Measurements from ENCODE around the gene OR12D1.
"Not testable (repeated sequence)": the region's sequence is repeated elsewhere in the genome, so short reads cannot be mapped to it uniquely, and the experiment has no call there.

Gene OR12D1

GRCh38 chr6:29425075-29425474, 10.3 kb downstream of the OR12D1 start:
- Histone ChIP-seq H3K4me2 (no peak overlapping the region), H3K9me3 (no peaks in the 10 kb centered on the region), H3K4me1 (no peaks in the 10 kb centered on the region), H3K9ac (no peak overlapping the region), H3K36me3 (no peaks in the 10 kb centered on the region), H3K27ac (no peak overlapping the region), H4K20me1 (no peaks in the 10 kb centered on the region), H3K27me3 (no peaks in the 10 kb centered on the region), H3K4me3 (no peak overlapping the region)
- TF ChIP-seq Cebpa-rat (IDR thresholded peaks at IDR 0.05): no peak

- Histone ChIP-seq H3K9me3 (no peaks in the 10 kb centered on the region), H3K36me3 (no peaks in the 10 kb centered on the region), H3K4me3 (no peak overlapping the region), H3K4me1 (no peaks in the 10 kb centered on the region), H3K27ac (no peak overlapping the region), H3K4me2 (no peak overlapping the region), H3K27me3 (no peaks in the 10 kb centered on the region), H3K9ac (no peak overlapping the region), H4K20me1 (no peaks in the 10 kb centered on the region)
- TF ChIP-seq Cebpa-rat (IDR thresholded peaks at IDR 0.05): no peak
Measured at GRCh38 chr6:29426654-29427053, 11.9 kb downstream of the OR12D1 start.

DNA sequence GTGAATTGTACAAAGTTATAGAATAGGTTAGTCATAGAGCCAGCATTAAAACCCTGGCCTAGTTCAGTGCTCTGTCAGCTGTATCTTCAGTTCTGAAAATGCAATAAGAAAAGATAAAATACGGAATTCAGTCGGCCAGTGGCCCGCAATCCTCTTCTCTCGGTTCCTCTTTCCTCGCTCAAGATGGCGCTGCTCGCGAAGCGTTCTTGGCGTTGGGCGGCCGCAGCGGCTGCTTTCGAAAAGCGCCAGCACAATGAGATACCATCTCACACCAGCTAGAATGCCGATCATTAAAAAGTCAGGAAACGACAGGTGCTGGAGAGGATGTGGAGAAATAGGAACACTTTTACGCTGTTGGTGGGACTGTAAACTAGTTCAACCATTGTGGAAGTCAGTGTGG, 22.0 kb downstream of the OR12D1 start:
- H3K27ac ChIP-seq, H3K4me2 ChIP-seq, H3K4me3 ChIP-seq, H3K36me3 ChIP-seq, H3K9me3 ChIP-seq, H3K4me1 ChIP-seq, H3K27me3 ChIP-seq, H3K9ac ChIP-seq, H4K20me1 ChIP-seq: not testable (repeated sequence)

DNA sequence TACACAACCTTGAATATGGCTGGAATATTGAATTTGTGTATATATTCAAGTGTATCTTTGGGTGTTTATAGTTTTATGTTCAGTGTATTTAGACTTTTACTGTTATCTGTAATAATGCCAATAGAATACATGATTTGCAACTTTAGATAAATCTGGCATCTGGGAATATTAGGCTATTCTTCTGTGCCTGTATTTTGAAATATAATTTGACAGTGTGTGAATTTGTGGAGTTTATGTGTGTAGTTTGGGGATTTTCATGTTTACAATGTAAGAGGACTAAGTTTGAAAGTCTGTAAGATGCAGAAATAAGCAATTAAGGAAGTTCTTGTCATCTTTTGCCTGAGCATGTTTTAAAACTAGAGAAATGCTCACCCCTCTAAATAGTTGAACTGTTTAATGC, 24.3 kb downstream of the OR12D1 start, which contains the start of gene OR10C1:
TSS of gene OR10C1 (plus strand) at position 301 of the 400 bp plus-strand sequence. CDS start 710 bp downstream, outside the sequence.
- no peaks in the 10 kb centered on the region for H4K20me1 ChIP-seq

DNA sequence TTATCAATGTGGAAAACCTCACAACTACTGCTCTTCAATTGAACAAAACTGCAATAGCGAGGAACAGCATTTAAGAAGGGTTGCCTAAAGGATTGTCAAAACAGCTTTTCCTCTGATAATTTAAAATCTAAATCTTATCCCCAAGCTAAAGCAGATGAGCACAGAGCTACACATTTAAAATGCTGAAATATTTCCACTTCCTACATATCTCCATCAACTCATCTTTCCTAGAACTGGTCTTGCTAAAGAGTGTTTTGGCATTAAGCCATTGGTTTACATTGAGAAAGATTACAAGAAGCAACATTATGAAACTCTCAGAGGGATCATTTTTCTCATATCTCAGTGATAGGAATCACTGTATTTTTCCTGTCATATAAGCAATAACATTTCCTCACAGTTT, 28.0 kb downstream of the OR12D1 start:
- Histone ChIP-seq H3K4me3 (no peak overlapping the region), H3K9ac (no peak overlapping the region), H3K27me3 (no peaks in the 10 kb centered on the region), H3K27ac (no peak overlapping the region), H3K9me3 (0 out of 2 replicates have a peak, but pooled peaks cover 12% of the 10 kb centered on the region), H3K36me3 (no peaks in the 10 kb centered on the region), H4K20me1 (no peaks in the 10 kb centered on the region), H3K4me2 (no peak overlapping the region), H3K4me1 (no peaks in the 10 kb centered on the region)
- TF ChIP-seq Cebpa-rat (IDR thresholded peaks at IDR 0.05): no peak

More for the DNA sequence above, 24.3 kb downstream of the OR12D1 start, which contains the start of gene OR10C1:
- no peak within 1 kb of the TSS for H3K4me3 ChIP-seq
- H3K4me2 ChIP-seq: no peak within 1 kb of the TSS
- no peak within 1 kb of the TSS for H3K27ac ChIP-seq
- H3K9ac ChIP-seq: no peak within 1 kb of the TSS
- 0 out of 2 replicates have a peak, but pooled peaks cover 5% of the 10 kb centered on the region for H3K9me3 ChIP-seq
- H3K27me3 ChIP-seq: no peaks in the 10 kb centered on the region
- TF ChIP-seq Cebpa-rat (IDR thresholded peaks at IDR 0.05): no peak
- no peaks in the 10 kb centered on the region for H3K36me3 ChIP-seq
- H3K4me1 ChIP-seq: no peaks in the 10 kb centered on the region

DNA sequence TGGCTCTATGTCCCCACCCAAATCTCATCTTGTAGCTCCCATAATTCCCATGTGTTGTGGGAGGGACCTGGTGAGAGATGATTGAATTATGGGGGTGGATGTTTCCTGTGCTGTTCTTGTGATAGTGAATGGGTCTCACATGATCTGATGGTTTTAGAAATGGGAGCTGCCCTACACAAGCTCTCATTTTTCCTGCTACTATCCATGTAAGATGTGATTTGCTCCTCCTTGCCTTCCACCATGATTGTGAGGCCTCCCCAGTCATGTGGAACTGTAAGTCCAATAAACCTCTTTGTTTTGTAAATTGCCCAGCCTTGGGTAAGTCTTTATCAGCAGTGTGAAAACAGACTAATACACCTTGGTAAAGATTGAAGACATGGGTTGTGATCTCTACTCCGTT, 29.3 kb downstream of the OR12D1 start:
- not testable (repeated sequence) for H3K9ac ChIP-seq, H4K20me1 ChIP-seq, H3K4me2 ChIP-seq, H3K27ac ChIP-seq, H3K36me3 ChIP-seq, H3K27me3 ChIP-seq, H3K4me1 ChIP-seq, H3K4me3 ChIP-seq
- H3K9me3 ChIP-seq: 0 out of 2 replicates have a peak, but pooled peaks cover 12% of the 10 kb centered on the region

- no peaks in the 10 kb centered on the region for H4K20me1 ChIP-seq
- H3K36me3 ChIP-seq: no peaks in the 10 kb centered on the region
- H3K27me3 ChIP-seq: no peaks in the 10 kb centered on the region
- H3K4me1 ChIP-seq: no peaks in the 10 kb centered on the region
- no peak overlapping the region for H3K4me2 ChIP-seq
- no peak overlapping the region for H3K4me3 ChIP-seq
- TF ChIP-seq Cebpa-rat (IDR thresholded peaks at IDR 0.05): no peak
- no peak overlapping the region for H3K9ac ChIP-seq
- H3K27ac ChIP-seq: no peak overlapping the region
- 0 out of 2 replicates have a peak, but pooled peaks cover 12% of the 10 kb centered on the region for H3K9me3 ChIP-seq
Measured at GRCh38 chr6:29447670-29448069, 32.9 kb downstream of the OR12D1 start.

DNA sequence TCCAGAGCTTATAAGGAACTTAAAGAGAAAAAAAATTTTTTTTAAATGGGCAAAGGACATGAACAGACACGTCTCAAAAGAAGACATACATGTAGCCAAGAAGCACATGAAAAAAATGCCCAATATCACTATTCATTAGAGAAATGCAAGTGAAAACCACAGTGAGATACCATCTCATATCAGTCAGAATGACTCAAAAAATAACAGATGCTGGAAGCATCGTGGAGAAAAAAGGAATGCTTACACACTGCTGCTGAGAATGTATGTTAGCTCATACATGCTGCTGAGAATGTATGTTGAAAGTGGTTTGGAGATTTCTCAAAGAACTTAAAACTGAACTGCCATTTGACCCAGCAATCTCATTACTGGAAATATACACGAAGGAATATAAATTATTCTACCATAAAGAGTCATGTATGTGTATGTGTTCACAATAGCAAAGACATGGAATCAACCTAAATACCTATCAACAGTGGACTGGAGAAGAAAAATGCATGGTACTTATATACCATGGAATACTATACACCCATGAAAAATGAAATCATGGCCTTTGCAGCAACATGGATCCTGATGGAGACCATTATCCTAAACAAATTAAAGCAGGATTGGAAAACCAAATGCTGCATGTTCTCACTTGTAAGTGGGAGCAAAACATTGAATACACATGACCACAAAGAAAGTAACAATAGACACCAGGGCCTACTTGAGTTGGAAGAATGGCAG, 36.9 kb downstream of the OR12D1 start:
- Histone ChIP-seq H4K20me1 (no peaks in the 10 kb centered on the region), H3K4me1 (no peaks in the 10 kb centered on the region), H3K27me3 (no peaks in the 10 kb centered on the region), H3K4me2 (no peak overlapping the region), H3K9ac (no peak overlapping the region), H3K36me3 (no peaks in the 10 kb centered on the region), H3K9me3 (no peaks in the 10 kb centered on the region), H3K27ac (no peak overlapping the region), H3K4me3 (no peak overlapping the region)
- no peak for TF ChIP-seq Cebpa-rat (IDR thresholded peaks at IDR 0.05)

- no peak within 1 kb of the TSS for H3K4me2 ChIP-seq
- no peaks in the 10 kb centered on the region for H3K4me1 ChIP-seq
- no peak within 1 kb of the TSS for H3K4me3 ChIP-seq
- no peaks in the 10 kb centered on the region for H3K36me3 ChIP-seq
- no peak for TF ChIP-seq Cebpa-rat (IDR thresholded peaks at IDR 0.05)
- no peak within 1 kb of the TSS for H3K27ac ChIP-seq
- H3K9me3 ChIP-seq: no peaks in the 10 kb centered on the region
- no peaks in the 10 kb centered on the region for H3K27me3 ChIP-seq
- no peaks in the 10 kb centered on the region for H4K20me1 ChIP-seq
- H3K9ac ChIP-seq: no peak within 1 kb of the TSS
Measured at GRCh38 chr6:29456971-29457370, 42.2 kb downstream of the OR12D1 start, which contains the start of the genes OR11A1 and OR2H1. Gene OR11A1 (minus strand): TSS chr6:29457071. CDS start chr6:29427641, 29,430 bp downstream. Gene OR2H1 (plus strand): TSS chr6:29457155. CDS start chr6:29461770, 4,615 bp downstream.

DNA sequence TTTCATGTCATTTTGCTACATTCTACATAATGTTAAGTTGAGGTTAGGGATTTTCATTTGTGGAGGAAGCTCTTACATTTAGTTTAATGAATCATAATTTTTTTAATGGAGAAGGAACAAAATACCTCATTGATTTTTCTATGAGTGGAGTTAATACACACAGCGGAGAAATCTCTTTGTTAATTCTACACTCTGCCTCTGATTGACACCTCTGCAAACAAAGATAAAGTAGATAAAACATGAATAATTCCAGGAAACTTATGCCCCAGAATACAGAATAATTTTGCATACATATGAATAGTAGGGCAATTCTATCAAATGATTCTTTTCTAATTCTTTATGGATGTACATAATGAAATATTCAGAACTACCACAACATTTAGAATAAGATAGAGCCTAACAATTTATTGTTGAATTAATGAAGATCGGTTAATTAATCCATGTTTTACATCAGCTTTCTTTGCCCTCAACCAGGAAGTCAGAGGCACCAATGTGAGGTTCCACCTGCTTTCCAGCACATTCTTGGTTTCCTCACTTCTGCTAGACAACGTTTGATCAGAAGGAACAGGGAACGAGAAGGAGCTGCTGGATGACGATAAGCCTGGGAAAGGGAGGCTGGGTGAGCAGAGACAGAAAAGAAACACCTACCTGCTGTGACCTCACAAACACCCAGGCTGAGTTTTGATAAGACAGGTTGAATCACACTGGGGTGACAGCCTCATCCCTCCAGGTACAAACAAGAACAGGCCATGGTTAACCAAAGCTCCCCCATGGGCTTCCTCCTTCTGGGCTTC, 46.5 kb downstream of the OR12D1 start:
- H3K4me1 ChIP-seq: no peaks in the 10 kb centered on the region
- H3K27me3 ChIP-seq: no peaks in the 10 kb centered on the region
- no peak overlapping the region for H3K4me3 ChIP-seq
- TF ChIP-seq Cebpa-rat (IDR thresholded peaks at IDR 0.05): no peak
- no peak overlapping the region for H3K9ac ChIP-seq
- no peaks in the 10 kb centered on the region for H3K36me3 ChIP-seq
- H4K20me1 ChIP-seq: no peaks in the 10 kb centered on the region
- no peaks in the 10 kb centered on the region for H3K9me3 ChIP-seq
- H3K27ac ChIP-seq: no peak overlapping the region
- H3K4me2 ChIP-seq: no peak overlapping the region

Data from BLaER1 (cell line).